K562 (cell line): ENCODE data around the gene DIP2C. TPM values are rescaled to one million over a fixed set of nuclear protein-coding genes. Genes with fewer than 3 reads are reported as not detected.

Experiments used
- ATAC-seq: fragments of 200-7000 bp; cut with Tn5 transposase; 3 replicates; pipeline ENCODE4 v1.9.1; 2020; ENCODE audit warnings: moderate library complexity
- BruUV-seq: library from RNA; stranded (reverse); fragments of 400-500 nt; replicated peaks from 2 replicates; lab custom pipeline; 2021; lab: Mats Ljungman, UMichigan
- CTCF ChIA-PET: fragments of 300-600 bp; formaldehyde crosslinking; extraction: SDS; loops from one replicate; lab custom pipeline; 2021; ENCODE audit warnings: low intra/inter-chr PET ratio; lab: Yijun Ruan, JAX
- POLR2A ChIA-PET: fragments of 300-600, 350-650 bp; sonication (Branson Sonifier 250); formaldehyde crosslinking; extraction: SDS; loops from one replicate; lab custom pipeline; 2021; ENCODE audit warnings: antibody characterized with exemption, inconsistent platforms; lab: Yijun Ruan, JAX
- DNase-seq, 4 experiments: peaks; one replicate each; pipeline versions ENCODE4 v3.0.0 to v3.0.0-alpha.2; 2011 to 2018; ENCODE audit warnings: low spot score in 3 of 4, mixed read lengths in 3 of 4; ENCODE audit errors: extremely low read depth in 1 of 4
- FAIRE-seq: peaks from 2 replicates; lab custom pipeline; 2011; peaks lifted over from hg19 to GRCh38; lab: Jason Lieb, UNC
- H2AFZ ChIP-seq: 2 replicates; pipeline ENCODE4 v1.6.0; 2011; ENCODE audit warnings: low read depth, low read length, control low read depth, inconsistent platforms
- H3K27ac ChIP-seq: fragments of 200-600 bp; 3 replicates; pipeline ENCODE4 v1.8.0; 2011; ENCODE audit warnings: low read depth, mild to moderate bottlenecking, control low read depth, inconsistent platforms, low read length, moderate library complexity, mixed read lengths; ENCODE audit errors: extremely low read depth
- H3K27me3 ChIP-seq, 2 experiments: fragments of 300-600 bp in 1 of 2; 2 replicates in 1 of 2; 3 replicates in 1 of 2; pipeline versions ENCODE4 v1.6.0 to v1.8.0; 2011; ENCODE audit warnings: inconsistent platforms in 2 of 2, low read length in 2 of 2, mild to moderate bottlenecking in 1 of 2, mixed read lengths in 1 of 2, moderate library complexity in 1 of 2; ENCODE audit not compliant: control insufficient read depth in 2 of 2, insufficient read depth in 2 of 2
- H3K36me3 ChIP-seq: fragments of 300-600 bp; 3 replicates; pipeline ENCODE4 v1.8.0; 2011; ENCODE audit warnings: mild to moderate bottlenecking, low read length, inconsistent platforms; ENCODE audit not compliant: control insufficient read depth, insufficient read depth
- H3K4me1 ChIP-seq, 2 experiments: fragments of 200-600 bp in 1 of 2; replicated peaks in 1 of 2; 2 replicates in 1 of 2; 3 replicates in 1 of 2; pipeline versions ENCODE4 v1.5.1 to v1.8.0; 2011; ENCODE audit warnings: inconsistent platforms in 2 of 2, low read length in 2 of 2, mild to moderate bottlenecking in 1 of 2, mixed read lengths in 1 of 2, moderate library complexity in 1 of 2; ENCODE audit not compliant: control insufficient read depth in 2 of 2, insufficient read depth in 2 of 2
- H3K4me2 ChIP-seq: 2 replicates; pipeline ENCODE4 v1.6.1; 2011; ENCODE audit warnings: low read length, control low read depth, inconsistent platforms, mixed read lengths; ENCODE audit not compliant: insufficient read depth
- H3K4me3 ChIP-seq: fragments of 200-600 bp; sonication (generic), shearing (Covaris generic); 2 replicates; pipeline ENCODE4 v1.5.1; 2016; ENCODE audit warnings: control low read depth, inconsistent platforms
- H3K79me2 ChIP-seq: fragments of 200-600 bp; 3 replicates; pipeline ENCODE4 v1.8.0; 2011; ENCODE audit warnings: low read length, inconsistent platforms; ENCODE audit not compliant: control insufficient read depth, insufficient read depth
- H3K9ac ChIP-seq, 2 experiments: 2 replicates each; pipeline versions ENCODE4 v1.6.0 to v1.6.1; 2011; ENCODE audit warnings: low read depth in 2 of 2, low read length in 2 of 2, control low read depth in 1 of 2, inconsistent platforms in 1 of 2, mild to moderate bottlenecking in 1 of 2, mixed read lengths in 1 of 2; ENCODE audit not compliant: insufficient read depth in 1 of 2
- H3K9me1 ChIP-seq: one replicate; pipeline ENCODE4 v1.6.0; 2011; ENCODE audit warnings: inconsistent platforms, mild to moderate bottlenecking, low read length, moderate library complexity; ENCODE audit not compliant: control insufficient read depth, insufficient read depth
- H3K9me3 ChIP-seq: replicated peaks from 2 replicates; pipeline ENCODE4 v1.5.1; 2011; ENCODE audit warnings: low read depth, low read length, inconsistent platforms; ENCODE audit not compliant: control insufficient read depth, insufficient read depth
- H4K20me1 ChIP-seq: replicated peaks from 2 replicates; pipeline ENCODE4 v1.6.1; 2011; ENCODE audit warnings: low read length, inconsistent platforms, mixed read lengths; ENCODE audit not compliant: control insufficient read depth, insufficient read depth
- ATF7 ChIP-seq: fragments of 450-650 bp; IDR thresholded peaks from 2 replicates; pipeline ENCODE4 v1.7.1; 2014; ENCODE audit warnings: mild to moderate bottlenecking, moderate library complexity
- CBFA2T2 ChIP-seq: fragments of 450-650 bp; conservative IDR thresholded peaks from 2 replicates; pipeline ENCODE4 v1.6.1; 2017; ENCODE audit warnings: mild to moderate bottlenecking
- CBFA2T3 ChIP-seq: fragments of 450-650 bp; IDR thresholded peaks from 2 replicates; pipeline ENCODE4 v1.6.1; 2017
- CBX5 ChIP-seq: IDR thresholded peaks from 2 replicates; pipeline ENCODE4 v1.6.1; 2014; ENCODE audit warnings: low read depth, borderline replicate concordance
- CEBPB ChIP-seq: fragments of 450-650 bp; IDR thresholded peaks from 2 replicates; pipeline ENCODE4 v1.6.1; 2016; ENCODE audit warnings: missing genetic modification characterization, missing compliant biosample characterization
- CXXC5 ChIP-seq: fragments of 250-450 bp; sonication (Bioruptor Pico); IDR thresholded peaks from 2 replicates; pipeline ENCODE4 v1.8.0; 2022; ENCODE audit warnings: inconsistent platforms, mild to moderate bottlenecking, moderate library complexity
- MTA2 ChIP-seq: fragments of 450-650 bp; IDR thresholded peaks from 2 replicates; pipeline ENCODE4 v1.6.1; 2016; ENCODE audit warnings: low read depth
- NRF1 ChIP-seq, 2 experiments: fragments of 450-650 bp; IDR thresholded peaks in 1 of 2; conservative IDR thresholded peaks in 1 of 2; 2 replicates each; pipeline ENCODE4 v1.6.1; 2014; ENCODE audit warnings: mild to moderate bottlenecking in 2 of 2
- RFX1 ChIP-seq: fragments of 450-650 bp; IDR thresholded peaks from 2 replicates; pipeline ENCODE4 v1.6.1; 2016; ENCODE audit warnings: mild to moderate bottlenecking, moderate library complexity
- RNF2 ChIP-seq: sonication (generic); IDR thresholded peaks from 2 replicates; pipeline ENCODE4 v1.6.1; 2016
- SMAD1 ChIP-seq: fragments of 150-350 bp; IDR thresholded peaks from 2 replicates; pipeline ENCODE4 v1.6.1; 2014; ENCODE audit warnings: low read length, low read depth; ENCODE audit not compliant: partially characterized antibody
- SPI1 ChIP-seq: IDR thresholded peaks from 2 replicates; pipeline ENCODE4 v1.6.1; 2011; ENCODE audit warnings: low read depth, low read length, control low read depth, borderline replicate concordance
- STAT5A ChIP-seq: IDR thresholded peaks from 2 replicates; pipeline ENCODE4 v1.6.1; 2012; ENCODE audit warnings: low read length, inconsistent platforms, borderline replicate concordance
- ZNF436 ChIP-seq: fragments of 250-450, 450-650 bp; sonication (Bioruptor Pico); formaldehyde crosslinking; IDR thresholded peaks from 2 replicates; pipeline ENCODE4 v1.7.0; 2020; ENCODE audit warnings: mild to moderate bottlenecking
- ZZZ3 ChIP-seq: fragments of 450-650 bp; IDR thresholded peaks from 2 replicates; pipeline ENCODE4 v1.6.1; 2016; ENCODE audit warnings: antibody characterized with exemption, mild to moderate bottlenecking, moderate library complexity
- WGBS: fragments of 100-300 bp; shearing (Covaris generic); methylation state at CpG from one replicate; pipeline ENCODE4 v1.1.6; 2016; ENCODE audit warnings: low coverage, mixed read lengths; ENCODE audit not compliant: insufficient coverage; ENCODE audit errors: missing lambda C conversion rate; 5-methylcytosine and 5-hydroxymethylcytosine counted together
- in situ Hi-C: fragments of 300-500 bp; cut with MboI; formaldehyde crosslinking; loops from 4 replicates; pipeline ENCODE4 v1.15.0; 2018; ENCODE audit warnings: inconsistent platforms, mixed read lengths
- intact Hi-C: fragments of 100-400 bp; cut with micrococcal nuclease; formaldehyde crosslinking; loops from 2 replicates; pipeline ENCODE4 v1.14.2; 2022
- polyA plus RNA-seq, 8 experiments: library from polyadenylated mRNA; depleted of rRNA in 4 of 8; stranded (reverse) in 5 of 8; unstranded in 3 of 8; fragments of >200 nt; fragmentation: Nextera tagmentation in 2 of 8; fragmentation: Illumina TruSeq in 1 of 8; extraction: Ambion mirVana in 2 of 8; extraction: Trizol in 1 of 8; gene quantifications; 2 replicates each; pipeline versions ENCODE4 v1.2.1 to v1.2.3, GENCODE V29; 2011 to 2014; ENCODE audit warnings: inconsistent platforms in 1 of 8, missing spikeins in 1 of 8
- total RNA-seq, 7 experiments: library from RNA; depleted of rRNA in 6 of 7; stranded (reverse); fragments of >200 nt in 6 of 7; fragmentation: Illumina TruSeq in 2 of 7; extraction: Trizol in 2 of 7; gene quantifications; 2 replicates each; pipeline versions ENCODE4 v1.2.1 to v1.2.3, GENCODE V29; 2011 to 2021; ENCODE audit warnings: low replicate concordance in 1 of 7
- TF ChIP-seq, protein P1 (sequence below): fragments of 450-650 bp; IDR thresholded peaks from one replicate; pipeline ENCODE4 v1.6.1; 2018; ENCODE audit warnings: mild to moderate bottlenecking, moderate library complexity; ENCODE audit not compliant: partially characterized antibody
- TF ChIP-seq, protein P2 (sequence below): fragments of 250-450 bp; sonication (Bioruptor Pico); IDR thresholded peaks from 2 replicates; pipeline ENCODE4 v1.5.0; 2021
- TF ChIP-seq, protein P3 (sequence below): fragments of 200-400 bp; formaldehyde crosslinking; IDR thresholded peaks from 2 replicates; pipeline ENCODE4 v1.6.1; 2017; ENCODE audit warnings: mild to moderate bottlenecking, low read depth, low read length, moderate library complexity
- TF ChIP-seq, protein P4 (sequence below), 2 experiments: fragments of 450-650 bp in 1 of 2; sonication (generic) in 1 of 2; formaldehyde crosslinking; conservative IDR thresholded peaks; 2 replicates each; pipeline versions ENCODE4 v1.4.0 to v1.8.1; 2020 to 2022; ENCODE audit warnings: mild to moderate bottlenecking in 1 of 2, missing genetic modification reagents in 1 of 2

DIP2C gene
- total and polyA plus RNA-seq, 9 of the 15 experiments (the other 6 are each of a cell fraction or from before 2014, with no cell fraction given): 0.01 TPM; not detected in 8

DNA sequence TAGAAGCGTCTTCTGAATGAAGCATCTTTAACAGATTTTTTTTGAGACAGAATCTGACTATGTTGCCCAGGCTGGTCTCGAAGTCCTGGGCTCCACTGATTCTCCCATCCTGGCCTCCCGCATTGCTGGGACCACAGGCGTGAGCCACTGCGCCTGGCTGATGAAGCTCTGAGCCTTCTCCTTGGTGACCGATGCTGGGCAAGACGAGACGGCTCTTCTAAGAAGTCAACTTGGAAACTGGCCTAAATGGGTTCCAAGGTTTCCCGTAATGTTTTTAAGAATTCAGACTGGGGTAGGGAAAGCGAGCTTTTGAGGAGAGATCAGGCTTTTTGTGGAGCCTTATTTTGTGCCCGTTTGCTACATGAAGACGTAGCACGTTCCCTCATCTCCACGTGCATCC, 329.7 kb downstream of the DIP2C start (continued):
- TF ChIP-seq, protein P1, sequence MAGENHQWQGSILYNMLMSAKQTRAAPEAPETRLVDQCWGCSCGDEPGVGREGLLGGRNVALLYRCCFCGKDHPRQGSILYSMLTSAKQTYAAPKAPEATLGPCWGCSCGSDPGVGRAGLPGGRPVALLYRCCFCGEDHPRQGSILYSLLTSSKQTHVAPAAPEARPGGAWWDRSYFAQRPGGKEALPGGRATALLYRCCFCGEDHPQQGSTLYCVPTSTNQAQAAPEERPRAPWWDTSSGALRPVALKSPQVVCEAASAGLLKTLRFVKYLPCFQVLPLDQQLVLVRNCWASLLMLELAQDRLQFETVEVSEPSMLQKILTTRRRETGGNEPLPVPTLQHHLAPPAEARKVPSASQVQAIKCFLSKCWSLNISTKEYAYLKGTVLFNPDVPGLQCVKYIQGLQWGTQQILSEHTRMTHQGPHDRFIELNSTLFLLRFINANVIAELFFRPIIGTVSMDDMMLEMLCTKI: no peak
- TF ChIP-seq MTA2 (no peak), ZZZ3 (no peak), RNF2 (no peak), ATF7 (no peak)
- TF ChIP-seq, protein P2, sequence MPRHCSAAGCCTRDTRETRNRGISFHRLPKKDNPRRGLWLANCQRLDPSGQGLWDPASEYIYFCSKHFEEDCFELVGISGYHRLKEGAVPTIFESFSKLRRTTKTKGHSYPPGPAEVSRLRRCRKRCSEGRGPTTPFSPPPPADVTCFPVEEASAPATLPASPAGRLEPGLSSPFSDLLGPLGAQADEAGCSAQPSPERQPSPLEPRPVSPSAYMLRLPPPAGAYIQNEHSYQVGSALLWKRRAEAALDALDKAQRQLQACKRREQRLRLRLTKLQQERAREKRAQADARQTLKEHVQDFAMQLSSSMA (CRISPR knock-in tag): no peak

DNA sequence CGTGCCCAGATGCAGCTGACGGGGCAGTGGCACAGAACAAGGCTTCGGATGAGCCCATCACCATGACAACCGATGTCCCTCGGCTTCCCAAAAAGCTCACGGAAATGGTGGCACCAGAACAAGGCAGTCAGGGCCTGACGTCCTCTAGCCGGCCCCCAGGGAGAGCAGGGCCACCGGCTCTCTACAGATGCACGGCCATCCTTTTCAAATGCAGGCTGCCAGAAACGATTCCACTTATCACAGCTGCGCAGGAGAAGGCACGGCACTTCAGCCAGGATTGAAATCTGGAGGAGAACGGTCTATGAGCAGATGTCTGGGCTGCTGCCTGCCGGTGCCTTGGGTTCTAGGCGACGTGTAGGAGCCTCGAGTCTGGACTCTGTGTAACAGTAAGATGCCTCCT, 330.4 kb downstream of the DIP2C start:
- no TSS peak for BruUV-seq
- CTCF ChIA-PET: no interaction called here
- ATAC-seq: peak; percentile 34; the same call in 2 of the 3 replicates
- TF ChIP-seq, protein P3, sequence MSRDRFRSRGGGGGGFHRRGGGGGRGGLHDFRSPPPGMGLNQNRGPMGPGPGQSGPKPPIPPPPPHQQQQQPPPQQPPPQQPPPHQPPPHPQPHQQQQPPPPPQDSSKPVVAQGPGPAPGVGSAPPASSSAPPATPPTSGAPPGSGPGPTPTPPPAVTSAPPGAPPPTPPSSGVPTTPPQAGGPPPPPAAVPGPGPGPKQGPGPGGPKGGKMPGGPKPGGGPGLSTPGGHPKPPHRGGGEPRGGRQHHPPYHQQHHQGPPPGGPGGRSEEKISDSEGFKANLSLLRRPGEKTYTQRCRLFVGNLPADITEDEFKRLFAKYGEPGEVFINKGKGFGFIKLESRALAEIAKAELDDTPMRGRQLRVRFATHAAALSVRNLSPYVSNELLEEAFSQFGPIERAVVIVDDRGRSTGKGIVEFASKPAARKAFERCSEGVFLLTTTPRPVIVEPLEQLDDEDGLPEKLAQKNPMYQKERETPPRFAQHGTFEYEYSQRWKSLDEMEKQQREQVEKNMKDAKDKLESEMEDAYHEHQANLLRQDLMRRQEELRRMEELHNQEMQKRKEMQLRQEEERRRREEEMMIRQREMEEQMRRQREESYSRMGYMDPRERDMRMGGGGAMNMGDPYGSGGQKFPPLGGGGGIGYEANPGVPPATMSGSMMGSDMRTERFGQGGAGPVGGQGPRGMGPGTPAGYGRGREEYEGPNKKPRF: no peak
- TF ChIP-seq SPI1 (no peak), CEBPB (tag) (no peak), CBFA2T3 (peak; percentile 33; the same call in 1 of the 2 replicates), CXXC5 (no peak), SMAD1 (no peak), CBFA2T2 (0 out of 2 replicates have a peak, but pooled peaks have one; percentile 21), RFX1 (peak; percentile 63), ZZZ3 (no peak), NRF1 (conservative IDR thresholded peaks at IDR 0.05 in 1 of 2, IDR thresholded peaks at IDR 0.05 in 1 of 2) (peak; percentile 41 to 46), CBX5 (no peak), STAT5A (no peak), ZNF436 (CRISPR knock-in tag) (no peak)
- TF ChIP-seq, protein P4, sequence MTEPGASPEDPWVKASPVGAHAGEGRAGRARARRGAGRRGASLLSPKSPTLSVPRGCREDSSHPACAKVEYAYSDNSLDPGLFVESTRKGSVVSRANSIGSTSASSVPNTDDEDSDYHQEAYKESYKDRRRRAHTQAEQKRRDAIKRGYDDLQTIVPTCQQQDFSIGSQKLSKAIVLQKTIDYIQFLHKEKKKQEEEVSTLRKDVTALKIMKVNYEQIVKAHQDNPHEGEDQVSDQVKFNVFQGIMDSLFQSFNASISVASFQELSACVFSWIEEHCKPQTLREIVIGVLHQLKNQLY (CRISPR knock-in tag; conservative IDR thresholded peaks at IDR 0.05): no peak

More for the DNA sequence above, 330.4 kb downstream of the DIP2C start:
- Histone ChIP-seq H4K20me1 (peaks cover 5% of the 10 kb centered on the region; the same call in 1 of the 2 replicates), H3K27me3 (peaks cover 72 to 93% of the 10 kb centered on the region in 2 experiments), H2AFZ (no peak overlapping the region), H3K9me1 (no peaks in the 10 kb centered on the region), H3K4me3 (no peak overlapping the region), H3K79me2 (no peaks in the 10 kb centered on the region), H3K9me3 (no peaks in the 10 kb centered on the region), H3K4me1 (no peaks in the 10 kb centered on the region; a peak in 1 of 5 replicates), H3K9ac (no peak overlapping the region), H3K36me3 (no peaks in the 10 kb centered on the region), H3K27ac (no peak overlapping the region), H3K4me2 (no peak overlapping the region)
- in situ Hi-C loops (no loop called here), intact Hi-C loops (no loop called here)
- POLR2A ChIA-PET: interaction anchor here (1.0 kb wide), 1 partner anchor 10 kb away, joined by 3 read pairs; no protein-coding TSS in a partner anchor
- 1% methylated on average over 18 of the region's 18 CpGs for WGBS
- FAIRE-seq (no peak), DNase-seq (peak in 1 of 4 experiments; percentile 5)
